Lower lobe of right lung (tissue), 2 donors: Measurements from ENCODE around the gene RRAD. TPM values are rescaled to one million over a fixed set of nuclear protein-coding genes. Genes with fewer than 3 reads are reported as not detected.
A peak's percentile ranks its signal among the peaks of the same experiment; 100 is the strongest.

Experiments used
- ATAC-seq, 2 donors: fragments of 200-7000 bp; cut with Tn5 transposase; one replicate each; pipeline ENCODE4 v1.9.1; 2020 to 2022; ENCODE audit warnings: mild to moderate bottlenecking in 2 of 2, moderate library complexity in 2 of 2
- DNase-seq: peaks from one replicate; pipeline ENCODE4 v3.0.0-alpha.2; 2020
- H3K27ac ChIP-seq: fragments of 200-600 bp; one replicate; pipeline ENCODE4 v1.8.0; 2022
- H3K27me3 ChIP-seq: fragments of 200-600 bp; one replicate; pipeline ENCODE4 v1.8.0; 2022; ENCODE audit warnings: low read depth
- H3K36me3 ChIP-seq: fragments of 200-600 bp; one replicate; pipeline ENCODE4 v1.8.0; 2022; ENCODE audit warnings: mild to moderate bottlenecking
- H3K4me1 ChIP-seq: fragments of 200-600 bp; one replicate; pipeline ENCODE4 v1.8.0; 2022
- H3K4me3 ChIP-seq: fragments of 200-600 bp; one replicate; pipeline ENCODE4 v1.8.0; 2022; ENCODE audit warnings: mild to moderate bottlenecking
- H3K9me3 ChIP-seq: fragments of 200-600 bp; one replicate; pipeline ENCODE4 v1.8.0; 2022
- CTCF ChIP-seq: fragments of 200-600 bp; IDR thresholded peaks from one replicate; pipeline ENCODE4 v1.8.0; 2022; ENCODE audit warnings: antibody characterized with exemption, mild to moderate bottlenecking
- intact Hi-C: fragments of 100-400 bp; cut with DNase I; formaldehyde crosslinking; loops from one replicate; pipeline ENCODE4 v1.11.0; 2022
- total RNA-seq: library from RNA; stranded (reverse); fragmentation: NEBNext Ultra II Directional; extraction: Animal tissue kit (Norgen Biotek cat#: 25700); gene quantifications from one replicate; pipeline ENCODE4 v1.2.1, GENCODE V29; 2021
- donor health status: DM: no; HTN: yes; CAD: no; lungs with severe emphysema.

Gene RRAD
- total RNA-seq, 1 donor from 2014 or later: 11.8 TPM

GRCh38 chr16:66874079-66874775 is 51.1 kb downstream of the RRAD start:
- Histone ChIP-seq H3K27ac (peak overlapping the region; percentile 36), H3K9me3 (no peaks in the 10 kb centered on the region), H3K27me3 (no peaks in the 10 kb centered on the region), H3K4me3 (no peak overlapping the region), H3K36me3 (no peaks in the 10 kb centered on the region), H3K4me1 (peaks cover 16% of the 10 kb centered on the region)
- ATAC-seq (no peak), DNase-seq (no peak)
- intact Hi-C loops: no loop called here
- no peak for TF ChIP-seq CTCF

GRCh38 chr16:66873685-66874055 is 51.7 kb downstream of the RRAD start:
- Histone ChIP-seq H3K4me1 (peaks cover 16% of the 10 kb centered on the region), H3K9me3 (no peaks in the 10 kb centered on the region), H3K4me3 (no peak overlapping the region), H3K27ac (no peak overlapping the region), H3K36me3 (no peaks in the 10 kb centered on the region), H3K27me3 (no peaks in the 10 kb centered on the region)
- DNase-seq (no peak), ATAC-seq (no peak)
- TF ChIP-seq CTCF: no peak
- intact Hi-C loops: no loop called here

GRCh38 chr16:66872943-66873684 is 52.2 kb downstream of the RRAD start:
- Histone ChIP-seq H3K36me3 (no peaks in the 10 kb centered on the region), H3K4me3 (peak overlapping the region; percentile 51), H3K27ac (peak overlapping the region; percentile 73), H3K9me3 (no peaks in the 10 kb centered on the region), H3K4me1 (peaks cover 13% of the 10 kb centered on the region), H3K27me3 (no peaks in the 10 kb centered on the region)
- intact Hi-C loops: no loop called here
- TF ChIP-seq CTCF: peak; percentile 97
- ATAC-seq: peak; percentile 97 to 98
- peak; percentile 96 for DNase-seq

- intact Hi-C loops: no loop called here
- Histone ChIP-seq H3K4me1 (peaks cover 10% of the 10 kb centered on the region), H3K9me3 (no peaks in the 10 kb centered on the region), H3K27ac (peak overlapping the region; percentile 73), H3K4me3 (peak overlapping the region; percentile 51), H3K36me3 (no peaks in the 10 kb centered on the region), H3K27me3 (no peaks in the 10 kb centered on the region)
- no peak for TF ChIP-seq CTCF
- DNase-seq: no peak
- no peak for ATAC-seq
These were observed 52.8 kb downstream of the RRAD start for GRCh38 chr16:66872559-66872942.

- no peak for TF ChIP-seq CTCF
- ATAC-seq (no peak), DNase-seq (no peak)
- no peaks in the 10 kb centered on the region for H3K9me3 ChIP-seq
- no peak overlapping the region for H3K27ac ChIP-seq
- no peaks in the 10 kb centered on the region for H3K36me3 ChIP-seq
- peaks cover 10% of the 10 kb centered on the region for H3K4me1 ChIP-seq
- intact Hi-C loops: no loop called here
- no peaks in the 10 kb centered on the region for H3K27me3 ChIP-seq
- no peak overlapping the region for H3K4me3 ChIP-seq
These were observed 53.5 kb downstream of the RRAD start for GRCh38 chr16:66871840-66872239.

Other genes with a start within 250 kb of the RRAD start
- gene CMTM4, start 228.8 kb downstream of the RRAD start, total RNA-seq: 52.5 TPM
- gene DYNC1LI2, start 173.9 kb downstream of the RRAD start, total RNA-seq: 114 TPM
- gene TERB1, start 124.0 kb downstream of the RRAD start, total RNA-seq: not detected
- 37.4 TPM for gene NAE1, start 94.6 kb downstream of the RRAD start, total RNA-seq
- not detected for gene CA7, start 81.1 kb downstream of the RRAD start, total RNA-seq
- gene PDP2, start 45.0 kb downstream of the RRAD start, total RNA-seq: 16.9 TPM
- gene CDH16, start 6.7 kb downstream of the RRAD start, total RNA-seq: not detected
- 76.8 TPM for gene CIAO2B, start 8.9 kb upstream of the RRAD start, total RNA-seq
- 35.1 TPM for gene CES2, start 10.0 kb upstream of the RRAD start, total RNA-seq
- gene CES3, start 35.7 kb upstream of the RRAD start, total RNA-seq: 2.5 TPM
- gene CES4A, start 63.1 kb upstream of the RRAD start, total RNA-seq: 14.8 TPM
- gene CBFB, start 103.6 kb upstream of the RRAD start, total RNA-seq: 46.9 TPM
- gene PHAF1, start 184.4 kb upstream of the RRAD start, total RNA-seq: 21.7 TPM
- 13.5 TPM for gene B3GNT9, start 225.5 kb upstream of the RRAD start, total RNA-seq
- 28.4 TPM for gene TRADD, start 234.4 kb upstream of the RRAD start, total RNA-seq
- gene FBXL8, start 234.4 kb upstream of the RRAD start, total RNA-seq: 32.9 TPM
- 76.3 TPM for gene HSF4, start 239.2 kb upstream of the RRAD start, total RNA-seq
- gene NOL3, start 245.0 kb upstream of the RRAD start, total RNA-seq: 55.6 TPM